WI38 (cell line): ENCODE measurements around the gene C3.

Experiments used
- H3K4me3 ChIP-seq: 2 replicates; pipeline ENCODE4 v1.5.1; 2011; ENCODE audit warnings: low read depth, mild to moderate bottlenecking, control low read depth, low read length
- TF ChIP-seq, protein P1 (sequence below): IDR thresholded peaks from 2 replicates; pipeline ENCODE4 v1.5.1; 2012; ENCODE audit warnings: low read depth, mild to moderate bottlenecking, control low read depth, low read length

The C3 gene

DNA sequence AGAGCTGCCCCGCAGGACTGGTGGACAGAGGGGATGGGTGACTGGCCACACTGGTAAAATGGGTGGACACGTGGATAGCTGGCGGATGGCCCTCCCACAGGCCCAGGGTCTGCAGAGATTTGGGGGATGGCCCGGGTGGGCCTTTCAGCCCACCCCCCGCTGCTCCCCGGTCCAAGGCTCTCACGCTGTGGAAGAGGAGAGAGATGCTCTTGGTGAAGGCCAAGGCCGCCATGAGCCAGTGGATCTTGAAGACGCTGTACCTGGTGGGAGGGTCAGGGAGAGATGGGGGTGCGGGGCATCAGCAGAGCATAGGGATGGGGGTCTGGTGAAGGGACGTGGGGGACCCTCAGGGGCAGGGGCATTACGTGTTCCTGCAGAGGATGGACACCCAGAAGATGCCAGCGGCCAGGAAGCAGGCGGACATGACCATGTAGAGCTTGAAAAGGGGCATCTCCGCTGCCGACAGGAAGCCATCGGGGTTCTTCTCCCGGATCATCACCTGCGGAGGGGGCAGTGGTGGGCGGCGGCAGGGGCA lies 12.4 kb upstream of the C3 start:
- H3K4me3 ChIP-seq, result no peak overlapping the region
- TF ChIP-seq, protein P1, sequence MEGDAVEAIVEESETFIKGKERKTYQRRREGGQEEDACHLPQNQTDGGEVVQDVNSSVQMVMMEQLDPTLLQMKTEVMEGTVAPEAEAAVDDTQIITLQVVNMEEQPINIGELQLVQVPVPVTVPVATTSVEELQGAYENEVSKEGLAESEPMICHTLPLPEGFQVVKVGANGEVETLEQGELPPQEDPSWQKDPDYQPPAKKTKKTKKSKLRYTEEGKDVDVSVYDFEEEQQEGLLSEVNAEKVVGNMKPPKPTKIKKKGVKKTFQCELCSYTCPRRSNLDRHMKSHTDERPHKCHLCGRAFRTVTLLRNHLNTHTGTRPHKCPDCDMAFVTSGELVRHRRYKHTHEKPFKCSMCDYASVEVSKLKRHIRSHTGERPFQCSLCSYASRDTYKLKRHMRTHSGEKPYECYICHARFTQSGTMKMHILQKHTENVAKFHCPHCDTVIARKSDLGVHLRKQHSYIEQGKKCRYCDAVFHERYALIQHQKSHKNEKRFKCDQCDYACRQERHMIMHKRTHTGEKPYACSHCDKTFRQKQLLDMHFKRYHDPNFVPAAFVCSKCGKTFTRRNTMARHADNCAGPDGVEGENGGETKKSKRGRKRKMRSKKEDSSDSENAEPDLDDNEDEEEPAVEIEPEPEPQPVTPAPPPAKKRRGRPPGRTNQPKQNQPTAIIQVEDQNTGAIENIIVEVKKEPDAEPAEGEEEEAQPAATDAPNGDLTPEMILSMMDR, result no peak

DNA sequence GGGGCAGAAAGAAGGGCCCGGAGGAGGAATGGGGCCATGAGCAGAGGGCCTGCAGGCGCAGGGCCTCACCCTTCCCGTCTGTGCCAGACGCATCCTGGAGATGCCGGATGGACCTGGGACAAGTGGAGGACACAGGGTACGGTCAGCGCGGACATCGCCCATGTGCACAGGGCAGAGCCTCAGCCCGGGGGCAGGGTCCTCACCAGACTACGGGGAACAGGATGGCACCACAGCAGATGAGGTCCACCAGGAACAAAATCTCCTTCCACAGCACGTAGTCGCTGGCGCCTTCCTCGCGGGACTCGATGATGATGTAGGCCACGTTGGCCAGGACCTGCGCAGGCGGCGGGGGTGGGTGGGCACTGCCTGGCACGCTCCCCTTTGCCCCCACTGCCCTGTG lies 11.4 kb upstream of the C3 start:
- no peak overlapping the region for H3K4me3 ChIP-seq
- TF ChIP-seq, protein P1, result no peak

DNA sequence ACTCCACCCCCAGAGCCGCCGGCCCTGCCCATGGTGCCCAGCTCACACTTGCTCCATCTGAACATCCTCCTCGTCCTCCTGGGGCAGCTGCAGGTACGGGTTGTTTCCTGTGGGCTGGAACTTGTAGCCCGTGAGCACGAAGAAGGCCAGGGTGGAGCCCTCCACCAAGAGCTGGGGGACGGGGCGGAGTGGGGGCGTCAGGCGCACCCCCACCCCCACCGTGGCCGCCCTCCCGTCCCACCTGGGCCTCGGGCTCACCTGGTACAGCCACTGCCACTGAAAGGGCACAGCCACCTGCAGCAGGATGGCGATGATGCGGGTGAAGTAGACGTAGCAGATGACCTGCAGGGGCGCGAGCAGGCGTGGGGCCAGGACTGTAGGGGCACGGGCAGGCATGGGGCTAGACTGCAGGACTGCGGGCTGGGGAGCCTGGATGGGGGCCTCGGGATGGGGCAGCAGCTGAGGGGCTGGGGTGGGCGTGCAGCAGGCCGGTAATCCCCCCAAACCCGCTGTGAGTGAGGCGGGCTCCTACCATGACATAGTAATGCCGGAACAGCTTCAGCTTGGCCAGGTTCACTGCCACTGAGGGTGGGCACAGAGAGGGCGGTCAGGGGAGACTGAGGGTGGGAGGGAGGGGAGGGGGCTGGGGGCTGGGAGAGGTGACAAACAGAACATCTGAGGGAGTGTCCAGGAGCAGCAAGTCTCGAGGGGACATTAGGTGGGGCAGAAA lies 10.7 kb upstream of the C3 start:
- no peak overlapping the region for H3K4me3 ChIP-seq
- TF ChIP-seq, protein P1, result no peak

DNA sequence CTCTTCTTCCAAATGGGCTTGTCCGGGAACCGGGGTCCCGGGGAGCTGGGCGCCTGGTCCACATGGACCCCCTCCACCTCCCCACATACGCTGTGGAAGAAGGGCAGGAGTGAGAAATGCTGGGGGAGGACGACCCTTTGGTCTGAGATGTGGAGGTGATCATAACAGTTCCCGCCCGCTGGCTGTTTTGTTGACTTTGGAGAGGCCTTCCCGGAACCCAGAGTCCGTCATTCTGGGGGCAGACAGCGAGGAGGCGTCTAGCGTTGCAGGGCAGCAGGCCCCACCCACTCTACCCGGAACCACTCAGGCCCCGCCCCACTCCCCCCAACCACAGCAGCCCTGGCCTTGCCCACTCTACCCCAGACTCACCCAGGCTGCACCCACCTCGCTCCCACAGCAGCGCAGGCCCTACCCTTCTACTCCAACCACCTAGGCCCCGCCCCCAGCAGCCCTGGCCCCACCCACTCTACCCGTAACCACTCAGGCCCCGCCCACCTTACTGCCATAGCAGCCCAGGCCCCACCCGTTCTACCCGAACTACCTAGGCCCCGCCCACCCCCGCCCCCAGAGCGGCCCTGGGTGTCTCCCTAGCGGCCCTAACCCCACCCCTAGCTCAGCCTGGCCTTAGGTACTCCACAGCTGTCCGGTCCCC lies 9.8 kb upstream of the C3 start:
- H3K4me3 ChIP-seq, result no peak overlapping the region
- TF ChIP-seq, protein P1, result no peak

DNA sequence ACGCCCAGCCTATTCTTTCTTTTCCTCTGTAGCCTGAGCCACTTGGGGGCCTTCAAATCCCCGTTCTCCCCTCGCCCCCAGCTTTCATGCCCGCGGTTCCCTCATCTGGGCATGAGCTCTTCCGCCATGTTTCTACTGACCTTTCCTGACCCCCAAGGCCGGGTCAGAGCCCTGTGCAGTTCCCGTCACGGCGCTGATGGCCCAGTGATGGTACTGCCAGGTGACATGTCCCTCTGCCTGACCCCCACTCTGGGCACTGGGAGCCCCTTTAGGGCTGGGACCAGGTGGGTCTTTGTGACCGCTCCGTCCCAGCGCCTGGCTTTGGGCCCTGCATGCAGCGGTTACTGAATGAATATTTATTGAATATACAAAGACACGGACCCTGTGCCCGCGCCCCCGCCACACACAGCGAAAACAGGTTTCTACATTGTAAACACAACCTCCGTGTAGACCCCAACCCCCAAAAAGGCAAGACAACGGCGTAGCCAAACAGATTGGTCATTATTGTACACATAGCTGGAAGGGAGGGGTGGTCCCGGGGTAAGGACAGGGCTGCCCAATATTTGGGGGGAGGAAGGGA lies 9.2 kb upstream of the C3 start:
- TF ChIP-seq, protein P1, result no peak
- no peak overlapping the region for H3K4me3 ChIP-seq

DNA sequence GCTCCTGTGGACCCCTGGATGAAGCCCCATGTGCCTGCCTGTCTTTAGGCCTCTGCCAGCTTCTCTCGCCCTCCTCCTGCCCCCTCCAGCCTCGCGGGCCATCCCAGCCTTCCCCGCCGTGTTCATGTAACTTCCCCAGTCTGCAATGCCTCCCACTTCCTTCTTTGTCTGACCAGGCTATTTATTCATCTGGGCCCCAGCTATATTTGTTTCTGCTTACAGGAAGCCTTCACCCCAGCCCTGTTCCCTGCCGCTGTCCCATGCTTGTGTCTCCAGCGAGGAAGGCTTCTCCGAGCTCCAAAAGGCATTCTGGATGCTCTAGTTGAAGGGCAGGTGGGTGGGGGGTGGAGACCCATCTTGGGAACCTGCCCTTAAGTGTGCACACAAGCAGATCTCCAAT lies 7.9 kb upstream of the C3 start:
- TF ChIP-seq, protein P1, result no peak
- no peak overlapping the region for H3K4me3 ChIP-seq
